Colonic mucosa (tissue), 4 donors: ENCODE results near the gene PCDHGA5. TPM values are rescaled to one million over a fixed set of nuclear protein-coding genes. Genes with fewer than 3 reads are reported as not detected.
"Not testable (repeated sequence)": the region's sequence is repeated elsewhere in the genome, so short reads cannot be mapped to it uniquely, and the experiment has no call there.

Experiments used
- DNase-seq: peaks from one replicate; pipeline ENCODE4 v3.0.0-alpha.2; 2020
- H3K27ac ChIP-seq: fragments of 200-600 bp; one replicate; pipeline ENCODE4 v1.8.0; 2021
- H3K27me3 ChIP-seq: fragments of 200-600 bp; one replicate; pipeline ENCODE4 v1.8.0; 2021
- H3K36me3 ChIP-seq: fragments of 200-600 bp; one replicate; pipeline ENCODE4 v1.8.0; 2021
- H3K4me1 ChIP-seq: fragments of 200-600 bp; one replicate; pipeline ENCODE4 v1.8.0; 2021; ENCODE audit warnings: mild to moderate bottlenecking
- H3K4me3 ChIP-seq: fragments of 200-600 bp; one replicate; pipeline ENCODE4 v1.8.0; 2021
- H3K9ac ChIP-seq, 2 donors: one replicate each; pipeline ENCODE4 v1.7.0; 2013; ENCODE audit warnings: control low read depth in 2 of 2, low read depth in 2 of 2, low read length in 2 of 2
- H3K9me3 ChIP-seq: fragments of 200-600 bp; one replicate; pipeline ENCODE4 v1.8.0; 2021
- intact Hi-C: fragments of 100-400 bp; cut with DNase I; formaldehyde crosslinking; loops from one replicate; pipeline ENCODE4 v1.14.1; 2022
- total RNA-seq, 2 donors: library from RNA; stranded (reverse); fragmentation: NEBNext Ultra II Directional in 1 of 2; extraction: Animal tissue kit (Norgen Biotek cat#: 25700) in 1 of 2; gene quantifications; one replicate each; pipeline ENCODE4 v1.2.1, GENCODE V29; 2021
- TF ChIP-seq, protein P1 (sequence below): fragments of 200-600 bp; IDR thresholded peaks from one replicate; pipeline ENCODE4 v1.8.0; 2022; ENCODE audit warnings: antibody characterized with exemption, mild to moderate bottlenecking
- donor health status: healthy.
- donor health status: DM: no; HTN: no; CAD: no.
- donor health status: DM: no; HTN: no; CAD: no.

PCDHGA5 gene
- total RNA-seq, 2 donors from 2014 or later = 0.52 to 1.1 TPM

DNA sequence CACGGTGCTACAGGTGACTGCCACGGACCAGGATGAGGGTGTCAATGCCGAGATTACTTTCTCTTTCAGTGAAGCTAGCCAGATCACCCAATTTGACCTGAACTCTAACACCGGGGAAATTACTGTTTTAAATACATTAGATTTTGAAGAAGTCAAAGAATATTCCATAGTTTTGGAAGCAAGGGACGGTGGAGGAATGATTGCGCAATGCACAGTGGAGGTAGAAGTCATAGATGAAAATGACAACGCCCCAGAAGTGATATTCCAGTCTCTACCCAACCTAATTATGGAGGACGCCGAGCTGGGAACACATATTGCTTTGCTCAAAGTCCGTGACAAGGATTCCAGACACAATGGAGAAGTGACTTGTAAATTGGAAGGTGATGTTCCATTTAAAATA lies 24.7 kb downstream of the PCDHGA5 start:
- H3K9me3 ChIP-seq = peaks cover 3% of the 10 kb centered on the region
- no peak overlapping the region for H3K27ac ChIP-seq
- intact Hi-C loops = no loop called here
- TF ChIP-seq, protein P1, sequence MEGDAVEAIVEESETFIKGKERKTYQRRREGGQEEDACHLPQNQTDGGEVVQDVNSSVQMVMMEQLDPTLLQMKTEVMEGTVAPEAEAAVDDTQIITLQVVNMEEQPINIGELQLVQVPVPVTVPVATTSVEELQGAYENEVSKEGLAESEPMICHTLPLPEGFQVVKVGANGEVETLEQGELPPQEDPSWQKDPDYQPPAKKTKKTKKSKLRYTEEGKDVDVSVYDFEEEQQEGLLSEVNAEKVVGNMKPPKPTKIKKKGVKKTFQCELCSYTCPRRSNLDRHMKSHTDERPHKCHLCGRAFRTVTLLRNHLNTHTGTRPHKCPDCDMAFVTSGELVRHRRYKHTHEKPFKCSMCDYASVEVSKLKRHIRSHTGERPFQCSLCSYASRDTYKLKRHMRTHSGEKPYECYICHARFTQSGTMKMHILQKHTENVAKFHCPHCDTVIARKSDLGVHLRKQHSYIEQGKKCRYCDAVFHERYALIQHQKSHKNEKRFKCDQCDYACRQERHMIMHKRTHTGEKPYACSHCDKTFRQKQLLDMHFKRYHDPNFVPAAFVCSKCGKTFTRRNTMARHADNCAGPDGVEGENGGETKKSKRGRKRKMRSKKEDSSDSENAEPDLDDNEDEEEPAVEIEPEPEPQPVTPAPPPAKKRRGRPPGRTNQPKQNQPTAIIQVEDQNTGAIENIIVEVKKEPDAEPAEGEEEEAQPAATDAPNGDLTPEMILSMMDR = no peak
- no peaks in the 10 kb centered on the region for H3K4me1 ChIP-seq
- H3K4me3 ChIP-seq = no peak overlapping the region
- H3K9ac ChIP-seq = no peak overlapping the region
- no peaks in the 10 kb centered on the region for H3K27me3 ChIP-seq
- H3K36me3 ChIP-seq = no peaks in the 10 kb centered on the region
- DNase-seq = no peak

DNA sequence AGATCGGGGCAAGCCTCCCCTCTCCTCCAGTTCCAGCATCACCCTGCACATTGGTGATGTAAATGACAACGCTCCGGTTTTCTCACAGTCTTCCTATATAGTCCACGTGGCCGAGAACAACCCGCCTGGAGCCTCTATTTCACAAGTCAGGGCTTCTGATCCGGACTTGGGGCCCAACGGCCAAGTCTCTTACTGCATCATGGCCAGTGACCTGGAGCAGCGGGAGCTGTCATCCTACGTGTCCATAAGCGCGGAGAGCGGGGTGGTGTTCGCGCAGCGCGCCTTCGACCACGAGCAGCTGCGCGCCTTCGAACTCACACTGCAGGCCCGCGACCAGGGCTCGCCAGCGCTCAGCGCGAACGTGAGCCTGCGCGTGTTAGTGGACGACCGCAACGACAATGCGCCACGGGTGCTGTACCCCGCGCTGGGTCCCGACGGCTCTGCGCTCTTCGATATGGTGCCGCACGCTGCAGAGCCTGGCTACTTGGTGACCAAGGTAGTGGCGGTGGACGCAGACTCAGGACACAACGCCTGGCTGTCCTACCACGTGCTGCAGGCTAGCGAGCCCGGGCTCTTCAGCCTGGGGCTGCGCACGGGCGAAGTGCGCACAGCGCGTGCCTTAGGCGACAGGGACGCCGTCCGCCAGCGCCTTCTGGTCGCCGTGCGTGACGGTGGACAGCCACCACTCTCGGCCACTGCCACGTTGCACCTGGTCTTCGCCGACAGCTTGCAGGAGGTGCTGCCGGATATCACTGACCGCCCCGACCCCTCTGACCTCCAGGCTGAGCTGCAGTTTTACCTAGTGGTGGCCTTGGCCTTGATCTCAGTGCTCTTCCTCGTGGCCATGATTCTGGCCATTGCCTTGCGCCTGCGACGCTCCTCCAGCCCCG lies 25.4 kb downstream of the PCDHGA5 start:
- TF ChIP-seq, protein P1 = no peak
- no peak overlapping the region for H3K27ac ChIP-seq
- H3K9me3 ChIP-seq = peaks cover 3% of the 10 kb centered on the region
- DNase-seq = no peak
- H3K27me3 ChIP-seq = no peaks in the 10 kb centered on the region
- H3K4me3 ChIP-seq = no peak overlapping the region
- intact Hi-C loops = no loop called here
- no peaks in the 10 kb centered on the region for H3K4me1 ChIP-seq
- H3K36me3 ChIP-seq = no peaks in the 10 kb centered on the region
- no peak overlapping the region for H3K9ac ChIP-seq

DNA sequence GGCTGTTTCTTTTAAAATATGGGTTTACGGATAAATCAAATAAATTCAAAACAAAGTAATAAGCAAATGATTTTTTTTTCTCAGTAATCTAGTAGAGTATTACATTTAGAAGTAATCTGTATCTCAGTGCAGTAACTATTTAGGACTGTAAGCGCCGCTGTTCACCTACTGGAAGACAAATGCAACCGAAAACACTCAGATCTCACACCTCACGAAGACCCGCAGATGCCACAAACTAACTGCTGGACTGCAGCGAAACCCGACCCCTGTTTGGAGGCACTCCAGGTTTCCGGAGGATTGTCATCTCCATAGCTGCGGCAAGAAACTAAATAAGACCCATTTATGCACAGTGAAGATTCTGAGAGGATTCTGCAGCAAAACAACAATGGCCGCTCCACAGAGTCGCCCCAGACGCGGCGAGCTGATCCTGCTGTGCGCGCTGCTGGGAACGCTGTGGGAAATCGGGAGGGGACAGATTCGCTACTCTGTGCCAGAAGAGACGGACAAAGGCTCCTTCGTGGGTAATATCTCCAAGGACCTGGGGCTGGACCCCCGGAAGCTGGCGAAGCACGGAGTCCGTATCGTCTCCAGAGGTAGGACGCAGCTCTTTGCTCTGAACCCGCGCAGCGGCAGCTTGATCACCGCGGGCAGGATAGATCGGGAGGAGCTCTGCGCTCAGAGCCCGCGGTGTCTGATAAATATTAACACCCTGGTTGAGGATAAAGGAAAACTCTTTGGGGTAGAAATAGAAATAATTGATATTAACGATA lies 28.7 kb downstream of the PCDHGA5 start, which contains the start of gene PCDHGA8:
TSS of gene PCDHGA8 (plus strand) at position 205 of the 770 bp plus-strand sequence. CDS start at position 386, 181 bp downstream.
- DNase-seq = no peak
- no peaks in the 10 kb centered on the region for H3K4me1 ChIP-seq
- H3K9me3 ChIP-seq = no peaks in the 10 kb centered on the region
- no peak within 1 kb of the TSS for H3K9ac ChIP-seq
- no peaks in the 10 kb centered on the region for H3K27me3 ChIP-seq
- TF ChIP-seq, protein P1 = no peak
- H3K27ac ChIP-seq = no peak within 1 kb of the TSS
- H3K4me3 ChIP-seq = no peak within 1 kb of the TSS
- H3K36me3 ChIP-seq = no peaks in the 10 kb centered on the region
- intact Hi-C loops = no loop called here

DNA sequence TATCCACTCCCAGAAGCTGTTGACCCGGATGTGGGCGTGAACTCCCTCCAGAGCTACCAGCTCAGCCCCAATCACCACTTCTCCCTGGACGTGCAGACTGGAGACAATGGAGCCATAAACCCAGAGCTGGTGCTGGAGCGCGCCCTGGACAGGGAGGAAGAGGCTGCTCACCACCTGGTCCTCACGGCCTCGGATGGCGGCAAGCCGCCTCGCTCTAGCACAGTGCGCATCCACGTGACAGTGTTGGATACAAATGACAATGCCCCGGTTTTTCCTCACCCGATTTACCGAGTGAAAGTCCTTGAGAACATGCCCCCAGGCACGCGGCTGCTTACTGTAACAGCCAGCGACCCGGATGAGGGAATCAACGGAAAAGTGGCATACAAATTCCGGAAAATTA lies 29.3 kb downstream of the PCDHGA5 start:
- TF ChIP-seq, protein P1 = no peak
- H3K4me1 ChIP-seq = no peaks in the 10 kb centered on the region
- H3K27ac ChIP-seq = no peak overlapping the region
- H3K36me3 ChIP-seq = no peaks in the 10 kb centered on the region
- intact Hi-C loops = no loop called here
- no peak for DNase-seq
- H3K4me3 ChIP-seq = no peak overlapping the region
- no peaks in the 10 kb centered on the region for H3K9me3 ChIP-seq
- H3K9ac ChIP-seq = no peak overlapping the region
- no peaks in the 10 kb centered on the region for H3K27me3 ChIP-seq

DNA sequence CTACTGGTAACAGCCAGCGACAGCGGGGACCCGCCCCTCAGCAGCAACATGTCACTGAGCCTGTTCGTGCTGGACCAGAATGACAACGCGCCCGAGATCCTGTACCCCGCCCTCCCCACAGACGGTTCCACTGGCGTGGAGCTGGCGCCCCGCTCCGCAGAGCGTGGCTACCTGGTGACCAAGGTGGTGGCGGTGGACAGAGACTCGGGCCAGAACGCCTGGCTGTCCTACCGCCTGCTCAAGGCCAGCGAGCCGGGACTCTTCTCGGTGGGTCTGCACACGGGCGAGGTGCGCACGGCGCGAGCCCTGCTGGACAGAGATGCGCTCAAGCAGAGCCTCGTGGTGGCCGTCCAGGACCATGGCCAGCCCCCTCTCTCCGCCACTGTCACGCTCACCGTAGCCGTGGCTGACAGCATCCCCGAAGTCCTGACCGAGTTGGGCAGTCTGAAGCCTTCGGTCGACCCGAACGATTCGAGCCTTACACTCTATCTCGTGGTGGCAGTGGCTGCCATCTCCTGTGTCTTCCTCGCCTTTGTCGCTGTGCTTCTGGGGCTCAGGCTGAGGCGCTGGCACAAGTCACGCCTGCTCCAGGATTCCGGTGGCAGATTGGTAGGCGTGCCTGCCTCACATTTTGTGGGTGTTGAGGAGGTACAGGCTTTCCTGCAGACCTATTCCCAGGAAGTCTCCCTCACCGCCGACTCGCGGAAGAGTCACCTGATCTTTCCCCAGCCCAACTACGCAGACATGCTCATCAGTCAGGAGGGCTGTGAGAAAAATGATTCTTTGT lies 30.6 kb downstream of the PCDHGA5 start:
- H3K4me1 ChIP-seq, H3K27ac ChIP-seq, H3K27me3 ChIP-seq, intact Hi-C loops, H3K36me3 ChIP-seq, H3K9me3 ChIP-seq, DNase-seq, H3K4me3 ChIP-seq, H3K9ac ChIP-seq: not testable (repeated sequence)
